HCT116 (cell line): Measurements from ENCODE around the gene LRP1B. TPM values are rescaled to one million over a fixed set of nuclear protein-coding genes. Genes with fewer than 3 reads are reported as not detected.

ENCODE experiments used
- ATAC-seq: fragments of 200-7000 bp; cut with Tn5 transposase; 2 replicates; pipeline ENCODE4 v1.9.1; 2020; ENCODE audit warnings: mild to moderate bottlenecking, moderate library complexity
- BruUV-seq: library from RNA; stranded (reverse); fragments of 400-500 nt; replicated peaks from 2 replicates; lab custom pipeline; 2021; lab: Mats Ljungman, UMichigan
- CTCF ChIA-PET: fragments of 300-600 bp; sonication (Branson Sonifier 250); formaldehyde crosslinking; loops from one replicate; lab custom pipeline; 2021; ENCODE audit warnings: antibody characterized with exemption; lab: Charles Lee
- POLR2A ChIA-PET: fragments of 300-600, 350-600 bp; sonication (Branson Sonifier 250); formaldehyde crosslinking; loops from one replicate; lab custom pipeline; 2021; ENCODE audit warnings: antibody characterized with exemption; lab: Charles Lee
- RAD21 ChIA-PET, 2 experiments: fragments of 300-600 bp; sonication (Branson Sonifier 250); formaldehyde crosslinking; loops; one replicate each; lab custom pipeline; 2023; ENCODE audit warnings: low total read pairs in 2 of 2; ENCODE audit not compliant: uncharacterized antibody in 2 of 2, unreplicated experiment in 2 of 2, low non-redundant PET in 1 of 2; lab: Charles Lee
- DNase-seq: peaks from one replicate; pipeline ENCODE4 v3.0.0-alpha.2; 2010; ENCODE audit warnings: low read depth, low spot score
- H2AFZ ChIP-seq: fragments of 200-600 bp; shearing (Covaris generic), sonication (generic); 2 replicates; pipeline ENCODE4 v1.6.1; 2017; ENCODE audit warnings: low read depth, mixed run types, mixed read lengths, antibody characterized with exemption, low read length; ENCODE audit not compliant: poor library complexity, severe bottlenecking
- H3K27ac ChIP-seq: 2 replicates; pipeline ENCODE4 v1.5.1; 2012; ENCODE audit warnings: low read depth, low read length
- H3K27me3 ChIP-seq: fragments of 200-600 bp; sonication (generic); 2 replicates; pipeline ENCODE4 v1.6.1; 2016; ENCODE audit warnings: mixed run types, low read length, mixed read lengths; ENCODE audit not compliant: insufficient read depth
- H3K36me3 ChIP-seq, 2 experiments: fragments of 200-500 bp in 1 of 2; fragments of 200-600 bp in 1 of 2; sonication (Bioruptor generic) in 1 of 2; sonication (generic) in 1 of 2; 2 replicates each; pipeline versions ENCODE4 v1.5.1 to v1.6.1; 2014 to 2016; ENCODE audit warnings: low read length in 2 of 2, inconsistent platforms in 1 of 2, mixed read lengths in 1 of 2, mixed run types in 1 of 2; ENCODE audit not compliant: insufficient read depth in 2 of 2, control insufficient read depth in 1 of 2
- H3K4me1 ChIP-seq, 2 experiments: fragments of 200-600 bp in 1 of 2; sonication (generic) in 1 of 2; 2 replicates each; pipeline versions ENCODE4 v1.5.1 to v1.6.1; 2012 to 2017; ENCODE audit warnings: low read length in 2 of 2, inconsistent platforms in 1 of 2, mild to moderate bottlenecking in 1 of 2, mixed read lengths in 1 of 2, mixed run types in 1 of 2, moderate library complexity in 1 of 2; ENCODE audit not compliant: insufficient read depth in 2 of 2, control insufficient read depth in 1 of 2
- H3K4me2 ChIP-seq: fragments of 200-600 bp; sonication (generic); 2 replicates; pipeline ENCODE4 v1.6.1; 2017; ENCODE audit warnings: mixed run types, low read length, mixed read lengths
- H3K4me3 ChIP-seq, 2 experiments: fragments of 200-600 bp in 1 of 2; sonication (generic) in 1 of 2; replicated peaks in 1 of 2; 2 replicates each; pipeline ENCODE4 v1.5.1; 2011 to 2016; ENCODE audit warnings: low read length in 2 of 2, control low read depth in 1 of 2, low read depth in 1 of 2, mild to moderate bottlenecking in 1 of 2, mixed read lengths in 1 of 2, mixed run types in 1 of 2
- H3K79me2 ChIP-seq: fragments of 200-600 bp; sonication (generic); 2 replicates; pipeline ENCODE4 v1.6.1; 2017; ENCODE audit warnings: mild to moderate bottlenecking, mixed run types, low read length, moderate library complexity, mixed read lengths; ENCODE audit not compliant: insufficient read depth
- H3K9ac ChIP-seq: fragments of 200-600 bp; sonication (generic); 2 replicates; pipeline ENCODE4 v1.6.1; 2016; ENCODE audit warnings: low read length, mixed read lengths
- H3K9me2 ChIP-seq: fragments of 200-600 bp; sonication (generic), shearing (Covaris generic); 2 replicates; pipeline ENCODE4 v1.6.1; 2017; ENCODE audit warnings: mixed run types, mild to moderate bottlenecking, moderate library complexity; ENCODE audit not compliant: insufficient read depth
- H3K9me3 ChIP-seq, 2 experiments: fragments of 200-500 bp in 1 of 2; fragments of 200-600 bp in 1 of 2; sonication (Bioruptor generic) in 1 of 2; sonication (generic) in 1 of 2; 2 replicates each; pipeline ENCODE4 v1.6.1; 2014 to 2017; ENCODE audit warnings: low read length in 2 of 2, mixed read lengths in 2 of 2, inconsistent platforms in 1 of 2, low read depth in 1 of 2, mild to moderate bottlenecking in 1 of 2, mixed run types in 1 of 2, moderate library complexity in 1 of 2; ENCODE audit not compliant: control insufficient read depth in 1 of 2, insufficient read depth in 1 of 2
- H4K20me1 ChIP-seq: fragments of 200-600 bp; sonication (generic), shearing (Covaris generic); 2 replicates; pipeline ENCODE4 v1.6.1; 2017; ENCODE audit warnings: mixed run types, mild to moderate bottlenecking, moderate library complexity; ENCODE audit not compliant: insufficient read depth
- CBX3 ChIP-seq: IDR thresholded peaks from 2 replicates; pipeline ENCODE4 v1.6.1; 2012; ENCODE audit warnings: low read depth
- CEBPB ChIP-seq: IDR thresholded peaks from 2 replicates; pipeline ENCODE4 v1.6.1; 2012; ENCODE audit warnings: low read depth
- CTCF ChIP-seq, 3 experiments: fragments of 200-600 bp in 1 of 3; sonication (generic) in 1 of 3; IDR thresholded peaks in 2 of 3; conservative IDR thresholded peaks in 1 of 3; 2 replicates each; pipeline ENCODE4 v1.5.1; 2012 to 2017; ENCODE audit warnings: low read depth in 2 of 3, low read length in 2 of 3, antibody characterized with exemption in 1 of 3, borderline replicate concordance in 1 of 3, control low read depth in 1 of 3, mild to moderate bottlenecking in 1 of 3, mixed read lengths in 1 of 3, mixed run types in 1 of 3, moderate library complexity in 1 of 3; ENCODE audit not compliant: insufficient read depth in 1 of 3
- EGR1 ChIP-seq: IDR thresholded peaks from 2 replicates; pipeline ENCODE4 v1.6.1; 2012; ENCODE audit warnings: low read depth
- ELF1 ChIP-seq: IDR thresholded peaks from 2 replicates; pipeline ENCODE4 v1.6.1; 2012; ENCODE audit warnings: low read depth, borderline replicate concordance
- EZH2 ChIP-seq: fragments of 200-600 bp; sonication (generic); IDR thresholded peaks from 2 replicates; pipeline ENCODE4 v1.6.1; 2017; ENCODE audit warnings: antibody characterized with exemption, mixed run types
- FOSL1 ChIP-seq: IDR thresholded peaks from 2 replicates; pipeline ENCODE4 v1.6.1; 2012; ENCODE audit warnings: low read depth
- JUND ChIP-seq: IDR thresholded peaks from 2 replicates; pipeline ENCODE4 v1.6.1; 2012
- MAX ChIP-seq: IDR thresholded peaks from 2 replicates; pipeline ENCODE4 v1.6.1; 2012
- POLR2A ChIP-seq: IDR thresholded peaks from 2 replicates; pipeline ENCODE4 v1.7.0; 2011; ENCODE audit warnings: borderline replicate concordance; ENCODE audit not compliant: insufficient read depth, insufficient read length; ENCODE audit errors: extremely low read depth
- POLR2AphosphoS5 ChIP-seq: IDR thresholded peaks from 2 replicates; pipeline ENCODE4 v1.6.1; 2011; ENCODE audit warnings: mild to moderate bottlenecking, low read depth, low read length, moderate library complexity
- RAD21 ChIP-seq: IDR thresholded peaks from 2 replicates; pipeline ENCODE4 v1.6.1; 2012; ENCODE audit warnings: low read depth, mild to moderate bottlenecking
- SP1 ChIP-seq: IDR thresholded peaks from 2 replicates; pipeline ENCODE4 v1.6.1; 2012; ENCODE audit warnings: low read depth
- SRF ChIP-seq: IDR thresholded peaks from 2 replicates; pipeline ENCODE4 v1.6.1; 2012; ENCODE audit warnings: low read depth
- TCF7L2 ChIP-seq: IDR thresholded peaks from 2 replicates; pipeline ENCODE4 v1.7.0; 2011; ENCODE audit warnings: borderline replicate concordance, inconsistent platforms; ENCODE audit not compliant: insufficient read depth, insufficient read length; ENCODE audit errors: extremely low read depth
- YY1 ChIP-seq: IDR thresholded peaks from 2 replicates; pipeline ENCODE4 v1.6.1; 2011; ENCODE audit warnings: low read length, low read depth, moderate library complexity, mild to moderate bottlenecking; ENCODE audit not compliant: insufficient replicate concordance; ENCODE audit errors: extremely low read depth
- ZBTB33 ChIP-seq: IDR thresholded peaks from 2 replicates; pipeline ENCODE4 v1.6.1; 2011; ENCODE audit warnings: mild to moderate bottlenecking, low read length, moderate library complexity; ENCODE audit not compliant: insufficient replicate concordance; ENCODE audit errors: extremely low read depth
- ZFX ChIP-seq: fragments of 450-650 bp; IDR thresholded peaks from 2 replicates; pipeline ENCODE4 v1.6.1; 2017
- ZNF274 ChIP-seq: fragments of 200-500 bp; sonication (Bioruptor generic); IDR thresholded peaks from 2 replicates; pipeline ENCODE4 v1.6.1; 2014; ENCODE audit warnings: mild to moderate bottlenecking, low read depth, low read length, inconsistent platforms
- intact Hi-C: fragments of 100-400 bp; cut with micrococcal nuclease; formaldehyde crosslinking; loops from 2 replicates; pipeline ENCODE4 v1.10.0; 2022
- total RNA-seq: library from RNA; stranded (reverse); gene quantifications from one replicate; pipeline ENCODE4 v1.2.1, GENCODE V29; 2021; ENCODE audit not compliant: unreplicated experiment

LRP1B gene
- total RNA-seq, 1 experiment from 2014 or later = 0.34 TPM

- CTCF ChIA-PET = no interaction called here
- Histone ChIP-seq H3K4me3 (no peak overlapping the region), H3K27ac (no peak overlapping the region), H3K27me3 (no peaks in the 10 kb centered on the region), H3K36me3 (no peaks in the 10 kb centered on the region), H3K79me2 (no peaks in the 10 kb centered on the region), H3K9me3 (no peaks in the 10 kb centered on the region), H3K4me2 (no peak overlapping the region), H3K9ac (no peak overlapping the region), H3K4me1 (no peaks in the 10 kb centered on the region), H4K20me1 (no peaks in the 10 kb centered on the region), H3K9me2 (no peaks in the 10 kb centered on the region), H2AFZ (no peak overlapping the region)
- BruUV-seq = no TSS peak
- no peak for ATAC-seq
- intact Hi-C loops = no loop called here
- TF ChIP-seq SRF (no peak), EZH2 (no peak), RAD21 (no peak), CEBPB (no peak), FOSL1 (no peak), ZBTB33 (no peak), POLR2A (no peak), YY1 (no peak)
- DNase-seq = no peak
- POLR2A ChIA-PET = no interaction called here
- RAD21 ChIA-PET = no interaction called here
These were observed 1601.1 kb downstream of the LRP1B start for GRCh38 chr2:140529706-140530105.

GRCh38 chr2:140528982-140529381 lies 1601.8 kb downstream of the LRP1B start:
- no peak for DNase-seq
- Histone ChIP-seq H3K4me1 (no peaks in the 10 kb centered on the region), H3K79me2 (no peaks in the 10 kb centered on the region), H4K20me1 (no peaks in the 10 kb centered on the region), H3K4me2 (no peak overlapping the region), H3K4me3 (no peak overlapping the region), H3K9me3 (no peaks in the 10 kb centered on the region), H3K9ac (no peak overlapping the region), H3K27ac (no peak overlapping the region), H3K27me3 (no peaks in the 10 kb centered on the region), H2AFZ (no peak overlapping the region), H3K36me3 (no peaks in the 10 kb centered on the region), H3K9me2 (no peaks in the 10 kb centered on the region)
- POLR2A ChIA-PET = no interaction called here
- no peak for ATAC-seq
- no TSS peak for BruUV-seq
- intact Hi-C loops = no loop called here
- RAD21 ChIA-PET = no interaction called here
- CTCF ChIA-PET = no interaction called here
- TF ChIP-seq FOSL1 (no peak), CBX3 (no peak), POLR2AphosphoS5 (no peak), ELF1 (no peak), JUND (no peak), TCF7L2 (no peak), CEBPB (no peak), ZFX (no peak), YY1 (no peak), SP1 (no peak), EGR1 (no peak), SRF (no peak), RAD21 (no peak), MAX (no peak), ZNF274 (no peak), CTCF (IDR thresholded peaks at IDR 0.05 in 2 of 3, conservative IDR thresholded peaks at IDR 0.05 in 1 of 3; ENCODE audit: borderline replicate concordance in 1 of 3, insufficient read depth in 1 of 3, low read depth in 2 of 3, low read length in 2 of 3) (no peak)
